ENCODE results near the gene TMEM163. TPM values are rescaled to one million over a fixed set of nuclear protein-coding genes. Genes with fewer than 3 reads are reported as not detected.

The TMEM163 gene
- total RNA-seq, 1 donor from 2014 or later = 2.4 TPM

DNA sequence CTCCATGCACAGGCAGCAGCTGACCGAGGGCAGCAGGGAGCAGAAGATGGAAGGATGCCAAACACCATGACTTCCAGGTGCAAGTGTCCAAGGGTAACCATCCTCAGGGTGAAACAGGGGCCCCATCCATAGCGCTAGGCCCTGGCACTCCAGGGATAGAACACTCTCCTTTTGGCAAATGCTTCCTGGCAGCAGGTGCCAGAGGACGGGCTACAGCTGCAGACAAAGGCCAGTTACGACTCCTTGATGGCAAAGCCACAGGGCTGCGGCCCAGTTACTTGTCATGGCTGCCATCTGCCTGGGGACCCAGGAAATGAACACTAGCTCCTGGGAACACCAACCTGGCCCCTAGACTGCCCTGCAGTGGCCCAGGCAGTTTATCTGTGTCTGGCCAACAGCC, 178.8 kb downstream of the TMEM163 start:
- TF ChIP-seq, protein P1, sequence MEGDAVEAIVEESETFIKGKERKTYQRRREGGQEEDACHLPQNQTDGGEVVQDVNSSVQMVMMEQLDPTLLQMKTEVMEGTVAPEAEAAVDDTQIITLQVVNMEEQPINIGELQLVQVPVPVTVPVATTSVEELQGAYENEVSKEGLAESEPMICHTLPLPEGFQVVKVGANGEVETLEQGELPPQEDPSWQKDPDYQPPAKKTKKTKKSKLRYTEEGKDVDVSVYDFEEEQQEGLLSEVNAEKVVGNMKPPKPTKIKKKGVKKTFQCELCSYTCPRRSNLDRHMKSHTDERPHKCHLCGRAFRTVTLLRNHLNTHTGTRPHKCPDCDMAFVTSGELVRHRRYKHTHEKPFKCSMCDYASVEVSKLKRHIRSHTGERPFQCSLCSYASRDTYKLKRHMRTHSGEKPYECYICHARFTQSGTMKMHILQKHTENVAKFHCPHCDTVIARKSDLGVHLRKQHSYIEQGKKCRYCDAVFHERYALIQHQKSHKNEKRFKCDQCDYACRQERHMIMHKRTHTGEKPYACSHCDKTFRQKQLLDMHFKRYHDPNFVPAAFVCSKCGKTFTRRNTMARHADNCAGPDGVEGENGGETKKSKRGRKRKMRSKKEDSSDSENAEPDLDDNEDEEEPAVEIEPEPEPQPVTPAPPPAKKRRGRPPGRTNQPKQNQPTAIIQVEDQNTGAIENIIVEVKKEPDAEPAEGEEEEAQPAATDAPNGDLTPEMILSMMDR (IDR thresholded peaks at IDR 0.05; ENCODE audit: insufficient read depth, low read length, poor library complexity, severe bottlenecking) = no peak
- DNase-seq (ENCODE audit: low read depth) = no peak
- no peak overlapping the region for H3K4me3 ChIP-seq (ENCODE audit: low read depth, low read length)

DNA sequence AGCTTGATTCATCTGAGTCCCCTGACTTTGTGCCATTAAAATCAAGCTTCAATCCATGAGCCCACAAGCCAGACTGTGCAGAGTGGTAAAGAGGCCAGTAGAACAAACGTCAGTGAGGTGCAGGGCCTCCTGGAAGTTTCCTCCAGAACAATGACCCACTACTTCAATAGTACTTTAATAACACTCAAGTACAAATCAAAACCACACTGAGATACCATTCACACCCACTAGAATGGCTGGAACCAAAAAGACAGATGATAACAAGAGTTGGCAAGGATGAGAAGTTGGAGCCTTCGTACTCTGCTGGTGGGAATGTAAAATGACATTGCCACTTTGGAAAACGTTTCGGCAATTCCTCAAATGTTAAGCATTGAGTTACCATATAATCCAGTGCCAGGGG, 181.1 kb downstream of the TMEM163 start:
- Histone ChIP-seq H3K4me3 (ENCODE audit: low read depth, low read length) (no peak overlapping the region), H3K36me3 (ENCODE audit: control insufficient read depth, insufficient read depth, low read length) (no peaks in the 10 kb centered on the region), H3K27me3 (ENCODE audit: control insufficient read depth, insufficient read depth, low read length) (no peaks in the 10 kb centered on the region)
- no peak for DNase-seq (ENCODE audit: low read depth)
- TF ChIP-seq, protein P1 (IDR thresholded peaks at IDR 0.05; ENCODE audit: insufficient read depth, low read length, poor library complexity, severe bottlenecking) = no peak

More for the DNA sequence above, 178.8 kb downstream of the TMEM163 start:
- Histone ChIP-seq H3K27me3 (ENCODE audit: control insufficient read depth, insufficient read depth, low read length) (no peaks in the 10 kb centered on the region), H3K36me3 (ENCODE audit: control insufficient read depth, insufficient read depth, low read length) (no peaks in the 10 kb centered on the region)

DNA sequence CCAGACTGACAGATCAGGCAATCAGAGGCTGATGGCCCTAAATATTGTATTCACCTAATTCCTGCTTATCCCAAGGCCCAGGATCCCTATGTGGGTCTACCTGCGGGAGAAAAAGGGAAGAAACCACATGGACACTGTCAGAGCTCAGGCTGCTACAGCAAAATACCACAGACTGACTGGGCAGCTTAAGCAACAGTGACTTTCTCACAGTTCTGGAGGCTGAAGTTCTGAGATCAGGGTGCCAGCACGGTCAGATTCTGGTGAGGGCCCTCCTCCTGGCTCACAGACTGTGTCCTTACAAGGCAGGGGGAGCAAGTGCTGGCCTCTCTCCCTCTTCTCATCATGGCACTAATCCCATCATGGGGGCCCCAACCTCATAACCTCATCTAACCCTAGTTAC, 181.7 kb downstream of the TMEM163 start:
- H3K27me3 ChIP-seq (ENCODE audit: control insufficient read depth, insufficient read depth, low read length) = no peaks in the 10 kb centered on the region
- no peaks in the 10 kb centered on the region for H3K36me3 ChIP-seq (ENCODE audit: control insufficient read depth, insufficient read depth, low read length)
- TF ChIP-seq, protein P1 (IDR thresholded peaks at IDR 0.05; ENCODE audit: insufficient read depth, low read length, poor library complexity, severe bottlenecking) = no peak
- no peak for DNase-seq (ENCODE audit: low read depth)
- no peak overlapping the region for H3K4me3 ChIP-seq (ENCODE audit: low read depth, low read length)

DNA sequence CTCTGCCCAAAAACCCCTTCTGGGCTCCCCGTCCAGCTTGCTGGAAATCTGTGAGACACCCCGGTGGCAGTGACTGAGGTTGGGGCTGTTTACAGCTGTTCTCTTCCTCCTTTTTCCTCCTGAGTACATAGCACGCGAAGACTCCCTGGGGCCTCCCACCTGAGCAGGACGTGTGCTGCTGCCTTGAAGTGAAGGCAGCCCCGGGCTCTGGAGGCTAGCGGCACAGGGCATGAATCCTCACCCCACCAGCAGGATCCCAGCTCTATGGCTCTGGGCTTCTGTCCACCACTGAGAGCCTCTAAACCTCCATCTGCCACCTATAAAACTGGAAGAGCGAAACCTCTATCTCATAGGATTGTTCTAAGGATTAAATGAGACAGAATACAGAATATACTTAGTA, 182.5 kb downstream of the TMEM163 start:
- H3K27me3 ChIP-seq (ENCODE audit: control insufficient read depth, insufficient read depth, low read length) = no peaks in the 10 kb centered on the region
- DNase-seq (ENCODE audit: low read depth) = no peak
- H3K4me3 ChIP-seq (ENCODE audit: low read depth, low read length) = no peak overlapping the region
- TF ChIP-seq, protein P1 (IDR thresholded peaks at IDR 0.05; ENCODE audit: insufficient read depth, low read length, poor library complexity, severe bottlenecking) = no peak
- no peaks in the 10 kb centered on the region for H3K36me3 ChIP-seq (ENCODE audit: control insufficient read depth, insufficient read depth, low read length)

DNA sequence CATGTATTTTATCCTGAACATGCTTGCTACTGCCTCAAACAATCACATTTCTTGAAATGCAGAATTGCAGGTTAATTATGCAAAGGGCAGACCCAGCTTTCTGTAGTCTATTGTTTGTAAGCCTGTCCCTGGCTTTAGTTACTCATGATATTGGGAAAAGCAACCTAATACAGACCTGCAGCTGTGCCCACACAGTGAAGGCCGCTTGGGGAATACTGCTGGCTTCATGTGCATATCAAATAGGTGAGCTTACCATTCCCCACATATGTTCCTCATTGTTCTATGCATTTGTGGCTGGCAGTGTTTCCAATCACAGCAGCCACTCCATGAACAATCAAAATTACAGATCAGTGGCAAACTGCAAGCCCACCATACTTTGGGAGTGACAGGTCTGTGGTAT, 186.3 kb downstream of the TMEM163 start:
- Histone ChIP-seq H3K36me3 (ENCODE audit: control insufficient read depth, insufficient read depth, low read length) (no peaks in the 10 kb centered on the region), H3K27me3 (ENCODE audit: control insufficient read depth, insufficient read depth, low read length) (no peaks in the 10 kb centered on the region), H3K4me3 (ENCODE audit: low read depth, low read length) (no peak overlapping the region)
- TF ChIP-seq, protein P1 (IDR thresholded peaks at IDR 0.05; ENCODE audit: insufficient read depth, low read length, poor library complexity, severe bottlenecking) = no peak
- DNase-seq (ENCODE audit: low read depth) = no peak

DNA sequence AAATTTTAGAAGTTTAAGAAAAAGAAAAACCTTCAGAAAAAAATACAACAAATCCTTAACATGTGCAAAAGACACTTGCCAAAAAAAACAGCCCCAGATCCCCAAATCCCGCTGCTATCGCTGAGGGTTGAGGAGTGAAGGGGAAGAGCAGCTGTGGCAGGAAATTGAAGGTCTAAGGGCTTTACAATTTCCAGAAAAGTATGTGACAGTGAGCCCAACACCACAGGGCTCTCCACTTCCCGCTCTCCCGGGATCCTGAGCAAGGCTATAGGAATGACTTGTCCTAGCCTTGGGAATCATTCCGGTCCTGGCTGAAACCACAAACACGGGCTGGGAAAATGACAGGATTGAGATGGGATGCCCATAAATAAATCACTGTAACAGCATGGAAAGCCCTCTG, 191.4 kb downstream of the TMEM163 start:
- DNase-seq (ENCODE audit: low read depth) = no peak
- no peak overlapping the region for H3K4me3 ChIP-seq (ENCODE audit: low read depth, low read length)
- TF ChIP-seq, protein P1 (IDR thresholded peaks at IDR 0.05; ENCODE audit: insufficient read depth, low read length, poor library complexity, severe bottlenecking) = no peak
- no peaks in the 10 kb centered on the region for H3K36me3 ChIP-seq (ENCODE audit: control insufficient read depth, insufficient read depth, low read length)
- H3K27me3 ChIP-seq (ENCODE audit: control insufficient read depth, insufficient read depth, low read length) = no peaks in the 10 kb centered on the region

Measured in kidney epithelial cell (primary cell).